ENCODE data around the gene TCERG1L. TPM values are rescaled to one million over a fixed set of nuclear protein-coding genes. Genes with fewer than 3 reads are reported as not detected.
"Not testable (repeated sequence)": the region's sequence is repeated elsewhere in the genome, so short reads cannot be mapped to it uniquely, and the experiment has no call there.

TCERG1L gene
- total RNA-seq, 1 donor from 2014 or later: 0.08 TPM

DNA sequence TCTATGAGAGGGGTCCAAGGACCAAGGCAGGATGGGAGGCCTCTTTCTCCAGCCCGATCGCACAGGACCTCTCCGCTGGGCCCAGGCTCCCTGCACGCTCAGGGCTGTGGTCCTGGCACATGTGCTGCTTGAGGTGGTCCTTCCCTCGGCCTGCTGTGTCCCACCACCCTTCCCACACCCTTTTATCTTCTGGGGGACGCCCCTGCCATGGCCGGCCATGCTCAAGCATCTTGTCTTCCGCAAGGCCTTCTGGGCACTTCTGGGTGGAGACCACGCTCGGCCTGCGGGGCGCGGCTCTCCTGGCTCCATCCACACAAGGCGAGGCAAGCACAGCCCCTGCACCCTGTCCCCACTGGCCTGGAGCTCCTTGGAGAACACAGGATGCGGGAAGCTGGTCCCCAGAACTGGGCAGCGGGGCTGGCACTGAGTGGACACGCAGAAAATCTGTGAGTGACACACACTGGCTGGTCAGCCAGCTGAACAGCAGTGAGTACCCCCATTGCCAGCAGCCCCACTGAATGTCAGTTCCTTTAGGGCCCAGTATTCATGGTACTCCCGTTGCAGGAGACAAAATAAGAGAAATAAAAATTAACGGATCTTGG, 115.9 kb downstream of the TCERG1L start:
- DNase-seq (ENCODE audit: low spot score): peak; percentile 21
- no peak for ATAC-seq

DNA sequence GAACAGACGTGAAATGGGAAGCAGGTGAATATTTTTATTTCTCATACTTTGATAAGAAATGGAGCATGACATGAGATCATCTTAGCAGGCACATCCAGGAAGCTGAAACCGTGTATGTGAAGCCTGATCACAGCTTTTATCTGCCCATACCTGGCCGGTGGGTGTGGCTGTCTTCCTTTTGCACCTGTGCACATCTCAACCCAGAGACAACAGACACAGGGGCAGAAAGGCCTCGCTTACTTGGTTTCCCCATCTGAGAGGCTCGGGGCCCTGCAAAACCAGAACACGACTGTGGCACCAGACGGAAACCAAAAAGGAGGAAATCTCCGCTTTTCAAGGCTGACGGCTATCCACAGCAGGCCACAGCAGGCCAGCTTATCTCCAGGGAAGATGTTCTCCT, 116.4 kb downstream of the TCERG1L start:
- no peak for DNase-seq (ENCODE audit: low spot score)
- ATAC-seq: no peak

DNA sequence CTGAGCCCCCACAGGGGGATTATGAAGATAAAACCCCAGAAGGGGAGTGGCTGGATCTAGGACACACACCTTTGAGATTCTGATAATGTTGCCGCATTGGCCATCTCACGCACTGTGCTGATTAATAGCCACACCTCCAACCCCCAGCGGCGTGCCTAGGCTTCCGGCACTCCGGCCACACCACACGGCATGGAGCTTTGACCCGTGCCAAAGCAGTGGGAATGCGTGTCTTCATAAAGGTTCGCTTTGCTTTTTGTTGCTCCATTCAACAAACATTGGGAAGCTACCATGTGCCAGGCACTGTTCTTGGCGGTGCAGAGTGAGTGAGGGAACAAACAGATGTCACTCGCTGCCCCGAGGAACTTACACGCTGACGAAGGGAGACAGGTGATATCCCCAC, 117.6 kb downstream of the TCERG1L start:
- DNase-seq (ENCODE audit: low spot score) (peak; percentile 24), ATAC-seq (no peak)

DNA sequence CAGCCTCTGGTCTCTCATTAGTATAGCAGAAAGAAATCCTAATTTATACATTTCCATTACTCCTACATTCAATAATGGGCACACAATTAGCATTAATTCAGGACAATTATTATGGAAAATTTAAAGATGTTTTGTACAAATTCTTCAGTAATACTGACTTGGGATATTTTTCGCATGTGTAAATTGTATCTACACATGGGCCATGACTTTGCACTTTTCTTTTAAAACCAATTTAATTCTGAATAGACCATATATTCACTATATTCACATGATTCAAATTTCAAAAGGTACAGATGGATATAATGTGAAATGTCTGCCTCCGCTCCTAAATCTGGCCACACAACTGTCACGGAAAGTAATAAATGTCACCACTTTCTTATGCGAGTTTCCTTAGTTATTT, 123.0 kb downstream of the TCERG1L start:
- no peak for DNase-seq (ENCODE audit: low spot score)
- no peak for ATAC-seq

DNA sequence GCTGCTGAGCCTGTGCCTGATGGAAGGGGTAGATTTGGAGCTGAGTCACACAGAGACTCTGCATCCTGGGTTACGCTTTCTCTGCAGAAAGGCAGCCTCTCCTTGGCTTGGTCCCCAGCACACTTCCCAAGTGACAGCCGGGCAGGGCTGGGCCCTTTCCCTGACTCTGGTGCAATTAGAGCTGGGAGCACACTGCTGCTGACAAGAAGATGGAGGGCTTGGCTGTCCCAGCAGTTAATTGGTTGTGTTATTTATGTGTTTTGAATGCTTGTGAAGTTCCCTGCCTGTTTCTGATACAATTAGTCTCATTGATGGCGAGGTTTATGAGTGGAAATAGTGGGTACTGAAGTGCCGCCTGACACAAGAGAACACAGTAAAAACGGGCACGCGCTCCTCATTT, 123.6 kb downstream of the TCERG1L start:
- ATAC-seq (no peak), DNase-seq (ENCODE audit: low spot score) (no peak)

DNA sequence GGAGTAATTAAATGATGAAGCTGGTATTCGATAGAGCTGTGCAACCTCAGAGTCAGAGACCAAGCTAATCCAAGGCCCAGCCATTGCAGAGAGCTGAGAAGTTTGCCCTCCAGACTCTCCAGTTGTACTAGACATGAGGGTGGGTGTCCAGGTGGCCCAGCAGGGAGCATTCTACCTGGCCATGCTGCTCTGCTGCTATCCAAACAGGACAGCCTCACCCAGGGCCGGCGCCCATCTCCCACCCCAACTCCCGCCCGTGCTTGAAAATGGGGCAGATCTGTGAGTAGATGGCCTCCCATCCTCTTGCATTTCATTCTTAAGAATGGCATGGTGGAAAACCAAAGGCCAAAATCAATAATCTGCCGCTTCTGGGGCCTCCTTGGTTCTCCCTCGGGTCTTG, 124.2 kb downstream of the TCERG1L start:
- DNase-seq (ENCODE audit: low spot score) (no peak), ATAC-seq (no peak)

DNA sequence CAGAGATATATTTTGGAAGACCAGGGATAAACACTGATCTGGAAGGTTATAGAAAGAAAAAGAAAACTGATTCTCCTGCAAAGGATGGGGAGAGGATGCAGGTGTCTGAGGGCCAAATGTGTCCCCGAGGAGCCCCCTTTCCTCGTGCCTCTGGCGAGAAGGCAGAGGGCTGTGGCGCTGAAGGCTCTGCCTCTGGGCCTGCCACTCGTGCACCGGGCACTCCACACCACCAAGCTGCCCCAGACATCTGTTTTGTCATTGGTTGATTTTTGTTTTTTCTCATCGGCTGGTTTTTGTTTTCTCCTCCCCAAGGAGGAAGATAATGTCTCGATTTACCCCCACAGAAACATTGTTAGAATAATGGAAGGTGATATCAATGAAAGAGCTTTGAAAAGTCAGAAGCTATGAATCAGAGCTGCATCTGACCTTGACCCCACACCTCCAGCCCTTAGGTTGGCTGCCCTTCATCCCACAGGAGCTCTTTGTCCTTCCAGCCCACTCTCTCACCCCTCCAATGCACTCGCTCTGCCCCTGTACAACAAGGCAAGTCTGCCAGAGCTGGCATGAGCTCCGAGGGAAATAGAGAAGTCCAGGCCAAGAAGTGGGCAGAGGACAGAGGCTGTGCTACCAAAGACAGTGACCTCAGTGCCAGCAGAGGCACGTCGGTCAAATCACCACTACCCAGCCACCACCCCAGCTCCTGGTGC, 124.8 kb downstream of the TCERG1L start:
- DNase-seq (ENCODE audit: low spot score) (no peak), ATAC-seq (no peak)

DNA sequence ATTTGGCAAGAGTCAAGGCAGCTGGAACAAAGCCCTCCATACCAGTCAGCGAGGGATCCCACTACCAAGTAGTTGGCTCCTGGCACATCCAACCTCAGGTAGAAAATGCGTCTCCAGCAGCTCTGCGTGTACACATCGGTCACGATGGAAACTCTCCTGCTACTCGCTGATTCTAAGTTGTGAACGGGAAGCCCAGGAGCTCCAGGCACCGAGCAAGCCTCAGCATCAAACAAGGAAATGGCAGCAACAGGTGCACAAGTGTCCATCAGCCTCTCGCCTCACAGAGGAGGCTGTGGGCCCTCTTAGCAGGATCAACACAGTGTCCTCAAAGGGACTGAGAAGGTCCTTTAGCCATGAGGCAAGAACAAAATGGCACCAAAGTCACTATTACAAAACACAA, 127.0 kb downstream of the TCERG1L start:
- ATAC-seq (no peak), DNase-seq (ENCODE audit: low spot score) (no peak)

DNA sequence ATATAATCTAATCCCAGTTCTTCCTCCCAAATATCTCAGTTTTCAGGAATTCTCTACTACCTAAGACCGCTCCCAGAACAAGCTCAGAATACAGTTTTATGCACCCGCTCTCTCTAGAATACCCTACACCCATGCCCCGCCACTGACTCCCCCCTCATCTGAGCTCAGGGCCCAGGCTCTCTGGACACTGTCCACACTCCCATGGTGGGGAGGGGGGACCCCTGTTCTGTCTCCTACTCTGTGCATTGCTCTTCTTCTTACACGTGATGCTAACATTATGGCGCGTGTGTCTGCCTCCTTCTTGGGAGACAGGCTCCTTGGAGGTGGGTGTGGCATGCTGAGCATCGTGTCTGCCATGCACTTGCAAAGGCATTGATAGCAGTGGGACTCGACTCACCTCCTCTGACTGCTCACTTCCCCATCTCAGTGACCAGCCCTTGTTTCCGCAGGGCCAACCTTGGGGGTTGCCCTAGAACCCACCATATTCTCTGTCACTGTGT, 127.9 kb downstream of the TCERG1L start:
- ATAC-seq (no peak), DNase-seq (ENCODE audit: low spot score) (no peak)

DNA sequence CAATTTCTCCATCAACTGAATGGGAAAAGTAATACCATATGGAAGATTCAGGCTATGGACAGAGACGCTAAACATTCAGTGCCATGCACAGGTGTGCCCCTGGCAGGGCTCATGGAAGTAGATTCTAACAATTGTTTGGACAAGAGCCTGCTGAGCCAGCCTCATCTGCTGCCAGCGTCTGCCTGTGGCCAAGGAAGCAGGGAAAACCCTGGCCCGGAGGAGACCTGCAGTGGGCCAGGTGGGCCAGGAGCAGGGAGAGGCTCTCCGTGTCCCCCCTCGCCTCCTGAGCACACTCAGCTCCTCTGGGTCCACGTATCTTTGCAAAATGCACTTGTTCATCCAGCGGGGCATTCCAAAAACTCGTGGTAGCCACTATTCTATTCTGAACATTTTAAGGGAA, 130.1 kb downstream of the TCERG1L start:
- ATAC-seq: no peak

DNA sequence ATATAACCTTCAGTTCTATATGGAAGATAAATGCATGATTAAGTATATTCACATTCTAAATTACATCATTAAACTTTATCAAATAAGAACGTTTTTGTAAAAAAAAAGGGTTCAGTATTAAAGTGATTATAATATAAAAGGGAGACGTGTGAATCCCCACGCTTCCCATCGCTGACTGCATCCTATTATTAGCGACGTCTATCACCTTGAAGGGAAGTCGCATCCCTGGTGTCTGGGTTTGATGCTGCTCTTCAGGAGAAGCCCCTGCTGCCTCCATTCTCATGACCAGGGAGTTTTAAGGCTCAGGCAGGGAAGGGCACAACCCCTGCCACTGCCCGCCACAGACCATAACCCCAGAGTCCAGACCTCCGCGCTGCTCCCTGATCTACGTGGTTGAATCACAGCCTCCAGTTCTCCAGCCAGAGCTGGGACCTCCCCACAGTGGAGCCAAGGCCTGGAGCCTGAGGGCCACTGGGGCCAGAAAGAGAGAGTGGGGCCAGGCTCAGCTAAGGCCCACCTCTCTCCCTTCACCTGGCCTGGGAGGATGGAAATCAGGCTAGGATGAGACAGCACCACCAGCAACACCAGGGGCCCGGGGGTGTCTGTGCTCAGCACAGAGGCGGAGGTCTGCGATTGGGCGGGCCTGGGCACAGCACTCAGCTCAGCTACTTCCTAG, 130.6 kb downstream of the TCERG1L start:
- ATAC-seq (no peak), DNase-seq (ENCODE audit: low spot score) (no peak)

More for the DNA sequence above, 130.1 kb downstream of the TCERG1L start:
- DNase-seq (ENCODE audit: low spot score): no peak

DNA sequence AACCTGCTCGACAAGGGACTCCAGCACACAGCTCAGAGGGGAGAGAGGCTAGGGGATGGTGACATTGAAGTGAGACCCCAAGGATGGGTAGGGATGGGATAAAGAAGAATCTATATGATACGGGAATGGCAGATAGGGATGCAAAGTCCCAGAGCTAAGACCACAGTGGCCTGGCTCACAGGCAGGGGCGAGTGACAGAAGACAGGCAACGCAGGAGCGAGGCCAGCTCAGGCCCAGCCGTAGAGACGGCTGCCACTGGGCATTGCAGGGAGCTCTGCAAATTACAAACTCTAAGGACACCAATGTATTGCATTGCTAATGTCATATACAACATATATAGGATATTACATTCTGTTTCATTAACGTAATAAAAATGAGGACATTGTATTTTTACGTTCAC, 131.4 kb downstream of the TCERG1L start:
- ATAC-seq: no peak

DNA sequence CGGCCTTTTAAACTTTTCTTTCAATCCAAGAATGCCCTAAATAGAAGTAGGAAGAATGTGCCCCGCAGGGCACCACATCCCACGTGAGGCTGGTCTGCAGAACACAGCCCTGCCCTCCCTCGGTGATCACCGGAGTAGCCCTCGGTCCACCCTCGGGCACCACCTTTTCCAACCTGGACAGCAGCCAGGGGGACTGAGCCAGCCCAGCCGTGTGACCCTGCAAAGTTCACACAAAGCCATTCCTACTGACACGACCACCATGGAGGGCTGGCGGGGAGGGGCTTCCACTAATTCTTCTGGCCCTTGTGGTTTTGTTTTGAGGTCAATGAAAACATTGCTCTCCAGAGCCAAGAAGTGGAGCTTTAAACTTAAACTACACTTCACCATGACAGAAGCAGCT, 132.2 kb downstream of the TCERG1L start:
- no peak for ATAC-seq
- no peak for DNase-seq (ENCODE audit: low spot score)

More for the DNA sequence above, 131.4 kb downstream of the TCERG1L start:
- DNase-seq (ENCODE audit: low spot score): no peak

DNA sequence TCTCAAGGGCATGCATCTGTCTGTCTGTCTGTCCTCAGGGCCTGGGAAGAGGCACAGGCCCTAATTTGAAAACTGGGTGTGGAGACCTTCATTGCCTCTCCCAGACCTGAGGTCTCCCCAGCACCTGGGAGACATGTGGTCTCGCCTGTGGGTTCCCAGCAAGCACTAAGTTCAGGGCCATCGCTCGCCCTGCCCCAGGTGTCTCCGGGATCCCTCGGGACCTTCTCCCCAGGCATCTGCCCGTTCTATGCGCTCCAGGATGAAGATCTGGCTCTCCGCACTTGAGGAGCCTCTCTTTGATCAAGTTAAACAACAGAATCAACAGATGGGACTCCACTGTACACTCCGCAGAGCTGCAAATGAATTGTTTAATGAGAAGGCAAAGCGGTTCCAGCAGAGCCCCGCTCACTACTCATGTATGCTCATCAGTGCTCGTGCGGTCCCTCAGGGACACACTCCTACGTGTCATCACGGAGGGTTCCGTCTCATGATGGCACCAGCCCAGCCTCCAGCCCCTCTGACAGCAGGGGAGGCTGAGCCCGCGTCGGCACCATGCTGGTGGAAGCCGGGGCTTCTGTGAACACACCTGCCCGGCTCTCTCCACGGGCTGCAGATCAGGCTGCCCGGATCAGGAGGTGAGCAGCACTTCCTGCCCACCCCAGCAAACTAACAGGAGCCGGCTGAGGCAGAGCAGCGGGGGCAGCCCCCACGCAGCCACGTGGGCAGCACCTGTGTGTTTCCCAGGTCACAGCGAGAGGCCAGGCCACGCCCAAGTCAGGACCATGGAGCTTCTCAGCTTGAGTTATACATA, 132.8 kb downstream of the TCERG1L start:
- ATAC-seq (no peak), DNase-seq (ENCODE audit: low spot score) (no peak)

DNA sequence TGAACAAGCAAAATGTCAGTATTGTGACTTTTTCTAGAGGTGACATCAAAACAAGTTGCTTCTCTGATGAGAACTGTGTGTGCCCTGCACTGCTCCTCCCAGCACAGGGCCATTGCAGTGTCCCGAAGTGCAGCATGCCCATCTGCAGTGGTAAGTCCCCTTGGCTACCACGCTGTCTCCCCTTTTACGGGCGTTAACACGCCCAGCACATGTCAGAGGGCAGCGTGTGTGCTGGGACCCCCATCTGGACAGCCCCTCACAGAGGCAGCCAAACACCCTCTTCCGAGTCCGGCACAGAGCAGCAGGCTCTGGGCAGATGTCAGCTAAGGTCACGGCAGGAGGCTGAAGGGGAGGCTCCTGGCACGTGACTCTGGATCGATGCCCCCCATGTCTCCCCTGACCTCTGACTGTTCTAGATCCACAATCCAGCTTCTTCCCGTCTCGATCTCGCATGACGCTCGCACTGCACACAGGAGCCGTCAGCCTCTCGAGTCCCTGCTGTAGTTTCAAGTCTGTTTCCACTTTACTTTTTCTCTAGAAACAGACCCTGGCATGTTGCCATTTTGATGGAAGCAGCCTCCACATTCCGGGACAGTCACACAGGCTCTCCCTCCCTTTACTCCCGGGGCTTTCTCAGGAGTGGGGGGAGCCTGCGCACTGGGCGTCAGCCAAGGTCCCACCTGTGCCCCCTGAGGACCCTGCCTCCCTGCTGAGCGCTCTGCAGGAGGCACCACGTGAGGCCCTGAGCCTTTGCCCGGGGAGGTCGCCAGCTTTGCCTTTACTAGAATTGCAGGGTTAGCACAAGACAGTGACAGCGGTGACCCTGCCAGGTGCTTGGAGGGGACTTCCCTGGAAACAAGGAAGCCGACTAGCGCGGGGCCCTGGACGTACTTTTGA, 133.8 kb downstream of the TCERG1L start:
- ATAC-seq (no peak), DNase-seq (ENCODE audit: low spot score) (no peak)

DNA sequence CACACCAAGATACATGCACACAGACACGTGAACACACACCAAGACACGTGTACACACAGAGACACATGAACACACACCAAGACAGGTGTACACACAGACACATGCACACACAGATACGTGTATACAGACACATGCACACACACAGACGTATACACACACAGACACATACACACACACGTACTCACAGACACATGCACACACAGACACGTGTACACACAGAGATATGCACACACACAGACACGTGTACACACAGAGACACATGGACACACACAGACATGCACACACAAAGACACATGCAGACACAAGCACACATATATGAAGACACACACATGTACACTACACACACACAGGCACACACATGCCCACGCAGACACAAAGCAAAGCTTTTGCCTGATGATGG, 134.6 kb downstream of the TCERG1L start:
- no peak for DNase-seq (ENCODE audit: low spot score)
- ATAC-seq: no peak

DNA sequence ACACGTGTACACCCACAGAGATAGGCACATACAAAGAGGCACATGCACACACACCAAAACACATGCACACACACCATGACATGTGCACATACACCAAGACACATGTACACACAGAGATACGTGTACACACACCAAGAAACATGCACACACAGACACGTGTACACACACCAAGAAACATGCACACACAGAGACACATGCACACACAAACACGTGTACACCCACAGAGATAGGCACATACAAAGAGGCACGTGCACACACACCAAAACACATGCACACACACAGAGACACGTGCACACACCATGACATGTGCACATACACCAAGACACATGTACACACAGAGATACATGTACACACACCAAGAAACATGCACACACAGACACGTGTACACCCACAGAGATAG, 135.2 kb downstream of the TCERG1L start:
- DNase-seq (ENCODE audit: low spot score); ATAC-seq: not testable (repeated sequence)

DNA sequence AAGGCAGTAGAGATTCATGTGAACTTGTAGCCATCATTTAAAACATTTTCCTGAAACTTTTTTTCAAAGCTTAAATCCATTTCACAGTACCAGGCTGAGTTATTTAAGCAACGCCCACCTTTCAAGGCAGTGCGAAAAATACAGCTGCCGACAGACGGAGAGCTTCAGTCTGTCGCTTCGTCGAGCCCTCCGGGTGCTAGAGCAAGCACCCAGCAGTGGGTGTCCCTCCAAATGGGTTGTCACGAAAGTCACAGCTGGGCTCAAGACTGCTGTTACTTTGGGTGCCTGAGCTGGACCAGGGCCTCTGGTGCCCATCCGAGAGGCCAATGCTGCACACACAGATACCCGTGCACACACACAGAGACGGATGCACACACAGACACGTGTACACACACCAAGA, 135.6 kb downstream of the TCERG1L start:
- no peak for ATAC-seq
- no peak for DNase-seq (ENCODE audit: low spot score)

DNA sequence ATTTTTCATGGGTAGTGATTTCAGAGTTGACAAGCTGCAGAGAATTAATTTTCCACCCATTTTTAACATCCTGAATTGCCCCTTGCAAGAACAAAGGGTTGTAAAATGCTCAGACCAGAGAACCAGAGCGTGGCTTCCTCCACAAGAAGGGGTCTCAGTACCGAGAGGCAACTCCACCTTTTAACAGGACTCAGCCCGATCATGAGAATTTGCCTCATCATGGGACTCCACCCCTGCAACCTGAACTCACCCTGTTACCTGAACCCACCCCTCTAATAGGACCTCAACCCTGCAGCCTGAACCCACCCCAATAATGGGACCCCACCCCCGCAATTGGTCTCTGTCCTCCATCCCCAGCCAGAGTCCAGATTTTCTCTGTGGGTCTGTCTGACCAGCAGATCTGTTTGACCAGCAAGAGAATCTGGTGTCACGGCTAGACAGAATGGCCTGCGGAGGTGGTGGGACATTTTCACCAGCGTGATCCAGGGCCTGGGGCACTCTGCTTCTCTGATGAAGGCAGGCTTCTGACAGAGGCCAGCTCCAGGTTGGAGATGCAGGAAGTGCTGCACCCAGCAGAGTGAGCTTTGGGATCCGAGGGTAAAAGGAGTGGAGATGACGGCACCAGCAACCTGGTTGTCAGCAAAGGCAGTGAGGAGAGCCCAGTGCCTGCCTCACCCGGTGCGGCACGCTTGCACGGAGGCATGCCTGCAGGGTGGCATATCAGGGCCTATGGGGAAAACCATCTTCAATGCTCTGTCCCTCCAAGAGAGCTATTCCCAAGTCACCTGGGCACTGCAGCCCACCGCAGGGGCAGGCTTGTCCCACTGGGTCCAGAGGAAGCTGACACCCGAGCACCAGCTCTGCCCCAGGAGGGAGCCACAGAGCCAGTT, 136.6 kb downstream of the TCERG1L start:
- DNase-seq (ENCODE audit: low spot score) (no peak), ATAC-seq (no peak)

All from left lobe of liver (tissue), 2 donors.